Measurements from ENCODE around the gene ABHD17C. TPM values are rescaled to one million over a fixed set of nuclear protein-coding genes. Genes with fewer than 3 reads are reported as not detected.

ABHD17C gene
- total and polyA plus RNA-seq, 2 of the 8 experiments (the other 6 are each of a cell fraction or from before 2014, with no cell fraction given), result 20.2 to 29.8 TPM

- TF ChIP-seq, protein P1, sequence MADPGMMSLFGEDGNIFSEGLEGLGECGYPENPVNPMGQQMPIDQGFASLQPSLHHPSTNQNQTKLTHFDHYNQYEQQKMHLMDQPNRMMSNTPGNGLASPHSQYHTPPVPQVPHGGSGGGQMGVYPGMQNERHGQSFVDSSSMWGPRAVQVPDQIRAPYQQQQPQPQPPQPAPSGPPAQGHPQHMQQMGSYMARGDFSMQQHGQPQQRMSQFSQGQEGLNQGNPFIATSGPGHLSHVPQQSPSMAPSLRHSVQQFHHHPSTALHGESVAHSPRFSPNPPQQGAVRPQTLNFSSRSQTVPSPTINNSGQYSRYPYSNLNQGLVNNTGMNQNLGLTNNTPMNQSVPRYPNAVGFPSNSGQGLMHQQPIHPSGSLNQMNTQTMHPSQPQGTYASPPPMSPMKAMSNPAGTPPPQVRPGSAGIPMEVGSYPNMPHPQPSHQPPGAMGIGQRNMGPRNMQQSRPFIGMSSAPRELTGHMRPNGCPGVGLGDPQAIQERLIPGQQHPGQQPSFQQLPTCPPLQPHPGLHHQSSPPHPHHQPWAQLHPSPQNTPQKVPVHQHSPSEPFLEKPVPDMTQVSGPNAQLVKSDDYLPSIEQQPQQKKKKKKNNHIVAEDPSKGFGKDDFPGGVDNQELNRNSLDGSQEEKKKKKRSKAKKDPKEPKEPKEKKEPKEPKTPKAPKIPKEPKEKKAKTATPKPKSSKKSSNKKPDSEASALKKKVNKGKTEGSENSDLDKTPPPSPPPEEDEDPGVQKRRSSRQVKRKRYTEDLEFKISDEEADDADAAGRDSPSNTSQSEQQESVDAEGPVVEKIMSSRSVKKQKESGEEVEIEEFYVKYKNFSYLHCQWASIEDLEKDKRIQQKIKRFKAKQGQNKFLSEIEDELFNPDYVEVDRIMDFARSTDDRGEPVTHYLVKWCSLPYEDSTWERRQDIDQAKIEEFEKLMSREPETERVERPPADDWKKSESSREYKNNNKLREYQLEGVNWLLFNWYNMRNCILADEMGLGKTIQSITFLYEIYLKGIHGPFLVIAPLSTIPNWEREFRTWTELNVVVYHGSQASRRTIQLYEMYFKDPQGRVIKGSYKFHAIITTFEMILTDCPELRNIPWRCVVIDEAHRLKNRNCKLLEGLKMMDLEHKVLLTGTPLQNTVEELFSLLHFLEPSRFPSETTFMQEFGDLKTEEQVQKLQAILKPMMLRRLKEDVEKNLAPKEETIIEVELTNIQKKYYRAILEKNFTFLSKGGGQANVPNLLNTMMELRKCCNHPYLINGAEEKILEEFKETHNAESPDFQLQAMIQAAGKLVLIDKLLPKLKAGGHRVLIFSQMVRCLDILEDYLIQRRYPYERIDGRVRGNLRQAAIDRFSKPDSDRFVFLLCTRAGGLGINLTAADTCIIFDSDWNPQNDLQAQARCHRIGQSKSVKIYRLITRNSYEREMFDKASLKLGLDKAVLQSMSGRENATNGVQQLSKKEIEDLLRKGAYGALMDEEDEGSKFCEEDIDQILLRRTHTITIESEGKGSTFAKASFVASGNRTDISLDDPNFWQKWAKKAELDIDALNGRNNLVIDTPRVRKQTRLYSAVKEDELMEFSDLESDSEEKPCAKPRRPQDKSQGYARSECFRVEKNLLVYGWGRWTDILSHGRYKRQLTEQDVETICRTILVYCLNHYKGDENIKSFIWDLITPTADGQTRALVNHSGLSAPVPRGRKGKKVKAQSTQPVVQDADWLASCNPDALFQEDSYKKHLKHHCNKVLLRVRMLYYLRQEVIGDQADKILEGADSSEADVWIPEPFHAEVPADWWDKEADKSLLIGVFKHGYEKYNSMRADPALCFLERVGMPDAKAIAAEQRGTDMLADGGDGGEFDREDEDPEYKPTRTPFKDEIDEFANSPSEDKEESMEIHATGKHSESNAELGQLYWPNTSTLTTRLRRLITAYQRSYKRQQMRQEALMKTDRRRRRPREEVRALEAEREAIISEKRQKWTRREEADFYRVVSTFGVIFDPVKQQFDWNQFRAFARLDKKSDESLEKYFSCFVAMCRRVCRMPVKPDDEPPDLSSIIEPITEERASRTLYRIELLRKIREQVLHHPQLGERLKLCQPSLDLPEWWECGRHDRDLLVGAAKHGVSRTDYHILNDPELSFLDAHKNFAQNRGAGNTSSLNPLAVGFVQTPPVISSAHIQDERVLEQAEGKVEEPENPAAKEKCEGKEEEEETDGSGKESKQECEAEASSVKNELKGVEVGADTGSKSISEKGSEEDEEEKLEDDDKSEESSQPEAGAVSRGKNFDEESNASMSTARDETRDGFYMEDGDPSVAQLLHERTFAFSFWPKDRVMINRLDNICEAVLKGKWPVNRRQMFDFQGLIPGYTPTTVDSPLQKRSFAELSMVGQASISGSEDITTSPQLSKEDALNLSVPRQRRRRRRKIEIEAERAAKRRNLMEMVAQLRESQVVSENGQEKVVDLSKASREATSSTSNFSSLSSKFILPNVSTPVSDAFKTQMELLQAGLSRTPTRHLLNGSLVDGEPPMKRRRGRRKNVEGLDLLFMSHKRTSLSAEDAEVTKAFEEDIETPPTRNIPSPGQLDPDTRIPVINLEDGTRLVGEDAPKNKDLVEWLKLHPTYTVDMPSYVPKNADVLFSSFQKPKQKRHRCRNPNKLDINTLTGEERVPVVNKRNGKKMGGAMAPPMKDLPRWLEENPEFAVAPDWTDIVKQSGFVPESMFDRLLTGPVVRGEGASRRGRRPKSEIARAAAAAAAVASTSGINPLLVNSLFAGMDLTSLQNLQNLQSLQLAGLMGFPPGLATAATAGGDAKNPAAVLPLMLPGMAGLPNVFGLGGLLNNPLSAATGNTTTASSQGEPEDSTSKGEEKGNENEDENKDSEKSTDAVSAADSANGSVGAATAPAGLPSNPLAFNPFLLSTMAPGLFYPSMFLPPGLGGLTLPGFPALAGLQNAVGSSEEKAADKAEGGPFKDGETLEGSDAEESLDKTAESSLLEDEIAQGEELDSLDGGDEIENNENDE (IDR thresholded peaks at IDR 0.05; ENCODE audit: insufficient replicate concordance, low read length), result no peak
- no peak for TF ChIP-seq ATF2 (IDR thresholded peaks at IDR 0.05; ENCODE audit: low read length)
- no peak for TF ChIP-seq NANOG (IDR thresholded peaks at IDR 0.05; ENCODE audit: insufficient read depth, low read depth, low read length, poor library complexity, severe bottlenecking)
- no peak for TF ChIP-seq YY1 (IDR thresholded peaks at IDR 0.05; ENCODE audit: low read depth, low read length)
- no peak for TF ChIP-seq BACH1 (IDR thresholded peaks at IDR 0.05; ENCODE audit: low read length)
- TF ChIP-seq SAP30 (IDR thresholded peaks at IDR 0.05; ENCODE audit: insufficient read depth, insufficient replicate concordance, low read length), result no peak
- TF ChIP-seq CEBPB (IDR thresholded peaks at IDR 0.05; ENCODE audit: low read depth, low read length), result no peak
- TF ChIP-seq, protein P2, sequence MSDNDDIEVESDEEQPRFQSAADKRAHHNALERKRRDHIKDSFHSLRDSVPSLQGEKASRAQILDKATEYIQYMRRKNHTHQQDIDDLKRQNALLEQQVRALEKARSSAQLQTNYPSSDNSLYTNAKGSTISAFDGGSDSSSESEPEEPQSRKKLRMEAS (IDR thresholded peaks at IDR 0.05), result no peak
- no peak for TF ChIP-seq CREB1 (IDR thresholded peaks at IDR 0.05)
- TF ChIP-seq TEAD4 (IDR thresholded peaks at IDR 0.05; ENCODE audit: low read depth, low read length), result no peak
- no peak for TF ChIP-seq SRF (IDR thresholded peaks at IDR 0.05; ENCODE audit: low read depth, low read length)
Measured at GRCh38 chr15:80677041-80677440, 18.1 kb upstream of the ABHD17C start (continued).

Data from H1 (cell line).